HEK293T (cell line): ENCODE measurements around the gene EXOC3L2.

Experiments
- BHLHE40 ChIP-seq: fragments of 450-650 bp; IDR thresholded peaks from 2 replicates; pipeline ENCODE4 v1.6.1; 2016; ENCODE audit warnings: mild to moderate bottlenecking, moderate library complexity, borderline replicate concordance
- ELF4 ChIP-seq: fragments of 450-650 bp; IDR thresholded peaks from 2 replicates; pipeline ENCODE4 v1.6.1; 2017; ENCODE audit warnings: antibody characterized with exemption
- FOXA1 ChIP-seq: fragments of 450-650 bp; IDR thresholded peaks from 2 replicates; pipeline ENCODE4 v1.6.1; 2016; ENCODE audit warnings: mild to moderate bottlenecking
- HDGF ChIP-seq: fragments of 450-650 bp; IDR thresholded peaks from 2 replicates; pipeline ENCODE4 v1.6.1; 2017; ENCODE audit warnings: antibody characterized with exemption, borderline replicate concordance
- LEF1 ChIP-seq: fragments of 450-650 bp; IDR thresholded peaks from 2 replicates; pipeline ENCODE4 v1.6.1; 2017; ENCODE audit warnings: mild to moderate bottlenecking, borderline replicate concordance
- NFRKB ChIP-seq: fragments of 450-650 bp; IDR thresholded peaks from 2 replicates; pipeline ENCODE4 v1.6.1; 2016; ENCODE audit warnings: mild to moderate bottlenecking, moderate library complexity

- TF ChIP-seq NFRKB (no peak), FOXA1 (no peak), HDGF (no peak), BHLHE40 (no peak), ELF4 (no peak), LEF1 (no peak)
These were observed 26.1 kb downstream of the EXOC3L2 start for GRCh38 chr19:45218911-45219743.
